HepG2 (cell line): ENCODE measurements around the gene HYAL2. TPM values are rescaled to one million over a fixed set of nuclear protein-coding genes. Genes with fewer than 3 reads are reported as not detected.
A peak's percentile ranks its signal among the peaks of the same experiment; 100 is the strongest.

Source experiments
- ATAC-seq: fragments of 200-7000 bp; cut with Tn5 transposase; 3 replicates; pipeline ENCODE4 v1.9.1; 2020; ENCODE audit warnings: mild to moderate bottlenecking, moderate library complexity
- BruUV-seq: library from RNA; stranded (reverse); fragments of 400-500 nt; replicated peaks from 2 replicates; lab custom pipeline; 2021; lab: Mats Ljungman, UMichigan
- CTCF ChIA-PET: fragments of 300-600 bp; formaldehyde crosslinking; extraction: SDS; loops from one replicate; lab custom pipeline; 2021; ENCODE audit warnings: low total read pairs, inconsistent platforms, low intra/inter-chr PET ratio; lab: Yijun Ruan, JAX
- POLR2A ChIA-PET: fragments of 350-600 bp; sonication (Branson Sonifier 250); formaldehyde crosslinking; loops from one replicate; lab custom pipeline; 2020; ENCODE audit warnings: antibody characterized with exemption, inconsistent platforms; lab: Yijun Ruan, JAX
- DNase-seq: peaks from one replicate; pipeline ENCODE4 v3.0.0-alpha.2; 2015; ENCODE audit warnings: low spot score
- FAIRE-seq: peaks from 3 replicates; lab custom pipeline; 2011; peaks lifted over from hg19 to GRCh38; lab: Jason Lieb, UNC
- H2AFZ ChIP-seq: one replicate; pipeline ENCODE4 v1.6.1; 2011; ENCODE audit warnings: low read length, inconsistent platforms
- H3K27ac ChIP-seq: fragments of 300-600 bp; 3 replicates; pipeline ENCODE4 v1.8.0; 2011; ENCODE audit warnings: mixed run types, mild to moderate bottlenecking, mixed read lengths, low read length, inconsistent platforms; ENCODE audit not compliant: insufficient read depth; ENCODE audit errors: extremely low read length
- H3K27me3 ChIP-seq, 2 experiments: fragments of 200-600 bp in 1 of 2; 2 replicates in 1 of 2; 3 replicates in 1 of 2; pipeline versions ENCODE4 v1.6.0 to v1.8.0; 2011; ENCODE audit warnings: low read length in 2 of 2, mild to moderate bottlenecking in 2 of 2, moderate library complexity in 2 of 2, inconsistent platforms in 1 of 2; ENCODE audit not compliant: insufficient read depth in 2 of 2, control insufficient read depth in 1 of 2
- H3K36me3 ChIP-seq, 2 experiments: fragments of 200-600 bp in 1 of 2; replicated peaks in 1 of 2; 2 replicates in 1 of 2; 3 replicates in 1 of 2; pipeline versions ENCODE4 v1.5.1 to v1.8.0; 2011; ENCODE audit warnings: low read length in 2 of 2, inconsistent platforms in 1 of 2; ENCODE audit not compliant: insufficient read depth in 2 of 2, control insufficient read depth in 1 of 2
- H3K4me1 ChIP-seq: 2 replicates; pipeline ENCODE4 v1.5.1; 2012; ENCODE audit warnings: low read length, inconsistent platforms; ENCODE audit not compliant: insufficient read depth
- H3K4me2 ChIP-seq: 2 replicates; pipeline ENCODE4 v1.6.0; 2011; ENCODE audit warnings: low read depth, low read length, inconsistent platforms
- H3K4me3 ChIP-seq, 3 experiments: fragments of 200-600 bp in 1 of 3; sonication (generic), shearing (Covaris generic) in 1 of 3; replicated peaks in 1 of 3; 2 replicates each; pipeline ENCODE4 v1.5.1; 2011 to 2016; ENCODE audit warnings: low read length in 3 of 3, inconsistent platforms in 2 of 3, low read depth in 2 of 3, mild to moderate bottlenecking in 2 of 3, control low read depth in 1 of 3, mixed read lengths in 1 of 3; ENCODE audit not compliant: insufficient read depth in 1 of 3
- H3K79me2 ChIP-seq: one replicate; pipeline ENCODE4 v1.6.1; 2011; ENCODE audit warnings: low read length, inconsistent platforms; ENCODE audit not compliant: insufficient read depth
- H3K9ac ChIP-seq: 2 replicates; pipeline ENCODE4 v1.6.0; 2011; ENCODE audit warnings: mild to moderate bottlenecking, low read depth, low read length, inconsistent platforms; ENCODE audit not compliant: insufficient read depth
- H3K9me3 ChIP-seq: 2 replicates; pipeline ENCODE4 v1.5.1; 2012; ENCODE audit warnings: mild to moderate bottlenecking, low read length
- H4K20me1 ChIP-seq: 2 replicates; pipeline ENCODE4 v1.6.0; 2011; ENCODE audit warnings: inconsistent platforms, mild to moderate bottlenecking, low read length, moderate library complexity; ENCODE audit not compliant: insufficient read depth
- CHCHD3 ChIP-seq: sonication (generic); formaldehyde crosslinking; IDR thresholded peaks from 2 replicates; pipeline ENCODE4 v1.8.0; 2022; ENCODE audit warnings: mild to moderate bottlenecking, missing genetic modification reagents, moderate library complexity
- CHD4 ChIP-seq: fragments of 200-600 bp; sonication (generic); IDR thresholded peaks from 2 replicates; pipeline ENCODE4 v1.7.0; 2017; ENCODE audit warnings: mild to moderate bottlenecking, low read length, borderline replicate concordance
- DR1 ChIP-seq: sonication (generic); formaldehyde crosslinking; IDR thresholded peaks from 2 replicates; pipeline ENCODE4 v1.8.0; 2021; ENCODE audit warnings: mild to moderate bottlenecking, missing genetic modification reagents, inconsistent platforms
- ESRRA ChIP-seq: sonication (generic); formaldehyde crosslinking; IDR thresholded peaks from 2 replicates; pipeline ENCODE4 v1.5.1; 2020; ENCODE audit warnings: mild to moderate bottlenecking, low read depth, missing genetic modification reagents
- GZF1 ChIP-seq: sonication (generic); formaldehyde crosslinking; IDR thresholded peaks from 2 replicates; pipeline ENCODE4 v1.5.1; 2020; ENCODE audit warnings: mild to moderate bottlenecking, missing genetic modification reagents
- KDM5B ChIP-seq: sonication (generic); formaldehyde crosslinking; IDR thresholded peaks from 2 replicates; pipeline ENCODE4 v1.4.0; 2020; ENCODE audit warnings: missing genetic modification reagents, mild to moderate bottlenecking, borderline replicate concordance
- MAZ ChIP-seq, 2 experiments: sonication (generic) in 1 of 2; formaldehyde crosslinking in 1 of 2; IDR thresholded peaks; 2 replicates each; pipeline versions ENCODE4 v1.5.0 to v1.6.1; 2012 to 2020; ENCODE audit warnings: low read depth in 2 of 2, mild to moderate bottlenecking in 2 of 2, borderline replicate concordance in 1 of 2, improper control_type of control experiment in 1 of 2, low read length in 1 of 2, missing genetic modification reagents in 1 of 2, moderate library complexity in 1 of 2
- MTA1 ChIP-seq: sonication (generic); formaldehyde crosslinking; IDR thresholded peaks from 2 replicates; pipeline ENCODE4 v1.4.0; 2020; ENCODE audit warnings: missing genetic modification reagents, mild to moderate bottlenecking, borderline replicate concordance
- NFE2L1 ChIP-seq: sonication (generic); formaldehyde crosslinking; IDR thresholded peaks from 2 replicates; pipeline ENCODE4 v1.4.0; 2020; ENCODE audit warnings: missing genetic modification reagents, mild to moderate bottlenecking, borderline replicate concordance
- PHF5A ChIP-seq: IDR thresholded peaks from one replicate; pipeline ENCODE4 v1.6.1; 2018; ENCODE audit warnings: low read depth, missing genetic modification reagents; ENCODE audit not compliant: unreplicated experiment
- RAD51 ChIP-seq: fragments of 450-650 bp; IDR thresholded peaks from 2 replicates; pipeline ENCODE4 v1.6.1; 2016; ENCODE audit warnings: borderline replicate concordance
- RXRB ChIP-seq: IDR thresholded peaks from 2 replicates; pipeline ENCODE4 v1.6.1; 2016; ENCODE audit warnings: borderline replicate concordance, missing genetic modification reagents, missing compliant biosample characterization
- ZNF331 ChIP-seq: sonication (generic); formaldehyde crosslinking; IDR thresholded peaks from 2 replicates; pipeline ENCODE4 v1.4.0; 2020; ENCODE audit warnings: missing genetic modification reagents
- ZNF501 ChIP-seq: sonication (generic); formaldehyde crosslinking; IDR thresholded peaks from 2 replicates; pipeline ENCODE4 v1.5.1; 2020; ENCODE audit warnings: mild to moderate bottlenecking, moderate library complexity, missing genetic modification reagents
- WGBS: methylation state at CpG from one replicate; pipeline ENCODE4 v1.1.6; 2017; ENCODE audit warnings: low lambda C conversion rate; 5-methylcytosine and 5-hydroxymethylcytosine counted together
- in situ Hi-C: cut with HindIII; loops from 2 replicates; pipeline ENCODE4 v1.10.0; 2017; ENCODE audit warnings: low pct_unique_long_range_greater_than_20kb; ENCODE audit not compliant: extremely low pct_ligation_motif_present
- intact Hi-C: fragments of 100-400 bp; cut with micrococcal nuclease; formaldehyde crosslinking; loops from one replicate; pipeline ENCODE4 v1.10.0; 2022; ENCODE audit not compliant: unreplicated experiment
- polyA plus RNA-seq, 8 experiments: library from polyadenylated mRNA; depleted of rRNA in 3 of 8; stranded (reverse) in 7 of 8; unstranded in 1 of 8; fragments of >200 nt; fragmentation: Illumina TruSeq in 4 of 8; extraction: Trizol in 4 of 8; gene quantifications; 2 replicates each; pipeline versions ENCODE4 v1.2.1 to v1.2.3, GENCODE V29; 2011 to 2016; ENCODE audit warnings: low read depth in 4 of 8, missing spikeins in 1 of 8, mixed read lengths in 1 of 8; ENCODE audit not compliant: insufficient read depth in 1 of 8
- total RNA-seq, 5 experiments: library from RNA; depleted of rRNA; stranded (reverse); fragments of >200 nt; fragmentation: Illumina TruSeq; extraction: Trizol; gene quantifications; 2 replicates each; pipeline ENCODE4 v1.2.3, GENCODE V29; 2016; ENCODE audit warnings: low read depth in 1 of 5
- TF ChIP-seq, protein P1 (sequence below): sonication (generic); formaldehyde crosslinking; IDR thresholded peaks from 2 replicates; pipeline ENCODE4 v1.4.0; 2020; ENCODE audit warnings: missing genetic modification reagents
- TF ChIP-seq, protein P2 (sequence below): sonication (generic); formaldehyde crosslinking; IDR thresholded peaks from 2 replicates; pipeline ENCODE4 v1.5.1; 2020; ENCODE audit warnings: missing genetic modification reagents, mild to moderate bottlenecking, borderline replicate concordance
- TF ChIP-seq, protein P3 (sequence below): IDR thresholded peaks from 2 replicates; pipeline ENCODE4 v1.6.1; 2016; ENCODE audit warnings: low read depth, control low read depth

The HYAL2 gene
- total and polyA plus RNA-seq, 2 of the 13 experiments (the other 11 are each of a cell fraction or from before 2014, with no cell fraction given): 76.2 to 102 TPM

DNA sequence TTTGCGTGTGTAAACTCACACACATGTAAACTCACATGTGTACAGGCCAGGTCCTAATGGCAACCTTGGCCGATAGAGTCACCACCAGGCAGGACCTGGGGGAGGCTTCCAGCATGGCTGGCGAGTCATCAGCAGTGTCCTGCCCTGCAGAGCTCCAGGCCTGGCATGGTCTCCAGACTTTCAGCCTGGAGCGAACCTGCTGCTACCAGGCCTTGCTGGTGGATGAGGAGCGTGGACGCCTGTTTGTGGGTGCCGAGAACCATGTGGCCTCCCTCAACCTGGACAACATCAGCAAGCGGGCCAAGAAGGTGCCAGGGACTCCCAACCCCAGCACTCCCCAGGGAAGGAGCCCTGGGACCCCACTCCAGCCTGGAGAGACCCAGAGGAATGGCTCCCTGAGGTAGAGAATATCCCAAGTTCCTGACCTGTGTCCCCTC lies 52.5 kb downstream of the HYAL2 start (continued):
- TF ChIP-seq, protein P1, sequence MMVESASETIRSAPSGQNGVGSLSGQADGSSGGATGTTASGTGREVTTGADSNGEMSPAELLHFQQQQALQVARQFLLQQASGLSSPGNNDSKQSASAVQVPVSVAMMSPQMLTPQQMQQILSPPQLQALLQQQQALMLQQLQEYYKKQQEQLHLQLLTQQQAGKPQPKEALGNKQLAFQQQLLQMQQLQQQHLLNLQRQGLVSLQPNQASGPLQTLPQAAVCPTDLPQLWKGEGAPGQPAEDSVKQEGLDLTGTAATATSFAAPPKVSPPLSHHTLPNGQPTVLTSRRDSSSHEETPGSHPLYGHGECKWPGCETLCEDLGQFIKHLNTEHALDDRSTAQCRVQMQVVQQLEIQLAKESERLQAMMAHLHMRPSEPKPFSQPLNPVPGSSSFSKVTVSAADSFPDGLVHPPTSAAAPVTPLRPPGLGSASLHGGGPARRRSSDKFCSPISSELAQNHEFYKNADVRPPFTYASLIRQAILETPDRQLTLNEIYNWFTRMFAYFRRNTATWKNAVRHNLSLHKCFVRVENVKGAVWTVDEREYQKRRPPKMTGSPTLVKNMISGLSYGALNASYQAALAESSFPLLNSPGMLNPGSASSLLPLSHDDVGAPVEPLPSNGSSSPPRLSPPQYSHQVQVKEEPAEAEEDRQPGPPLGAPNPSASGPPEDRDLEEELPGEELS (CRISPR knock-in tag): 0 out of 2 replicates have a peak, but pooled peaks have one; percentile 27
- TF ChIP-seq CHD4: no peak
- TF ChIP-seq NFE2L1 (CRISPR knock-in tag): no peak
- TF ChIP-seq DR1 (CRISPR knock-in tag): no peak
- no peak for TF ChIP-seq RAD51
- no peak for TF ChIP-seq ESRRA
- no peak for TF ChIP-seq RXRB (CRISPR knock-in tag)
- no peak for TF ChIP-seq PHF5A (CRISPR knock-in tag)
- TF ChIP-seq, all 625 proteins: peak for 38

DNA sequence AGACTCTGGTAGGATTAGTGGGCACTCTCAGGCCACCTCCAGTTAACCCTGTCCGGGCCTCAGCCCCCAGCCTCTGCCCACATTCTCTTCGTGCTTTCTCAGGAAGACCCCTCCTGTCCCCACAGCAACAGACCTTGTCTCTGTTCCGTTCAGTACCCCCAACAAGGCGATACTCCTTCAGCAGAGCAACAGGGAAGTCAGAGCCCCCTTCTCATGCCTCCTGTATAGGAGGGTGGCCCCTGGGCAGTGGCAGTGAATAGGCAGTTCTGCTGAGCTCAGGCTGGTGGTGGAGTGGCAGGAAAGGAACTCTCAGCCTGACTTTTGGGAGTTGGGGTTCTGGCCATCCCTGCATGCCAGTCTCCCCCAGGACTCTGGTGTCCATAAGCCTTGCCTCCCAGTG lies 53.1 kb downstream of the HYAL2 start:
- H3K27me3 ChIP-seq: no peaks in the 10 kb centered on the region; a peak in 1 of 5 replicates
- peak overlapping the region; percentile 98 for H3K4me2 ChIP-seq
- H2AFZ ChIP-seq: no peak overlapping the region
- in situ Hi-C loops: no loop called here
- DNase-seq (no peak), FAIRE-seq (no peak), ATAC-seq (no peak)
- H3K9me3 ChIP-seq: no peaks in the 10 kb centered on the region
- no peaks in the 10 kb centered on the region; the same call in 1 of the 2 replicates for H4K20me1 ChIP-seq
- peaks cover 33% of the 10 kb centered on the region for H3K79me2 ChIP-seq
- no TSS peak for BruUV-seq
- H3K4me1 ChIP-seq: peaks cover 88% of the 10 kb centered on the region
- intact Hi-C loops: no loop called here
- H3K9ac ChIP-seq: peak overlapping the region; percentile 94
- H3K4me3 ChIP-seq: peak overlapping the region; percentile 71 to 88 (median 83)
- POLR2A ChIA-PET: interaction anchor here (1.0 to 5.5 kb wide), 13 partner anchors 8 to 74 kb away, joined by 3 to 155 read pairs (median 8); partner anchors contain the start of genes GNAI2, HYAL2, HYAL3 and LSMEM2
- peak overlapping the region; percentile 88 for H3K27ac ChIP-seq
- WGBS: 0% methylated on average over 4 of the region's 4 CpGs
- CTCF ChIA-PET: interaction anchor here (1.2 kb wide), 1 partner anchor 9 kb away, joined by 3 read pairs; no protein-coding TSS in a partner anchor
- peaks cover 0 to 8% of the 10 kb centered on the region in 2 experiments; a peak in 3 of 5 replicates for H3K36me3 ChIP-seq
- no peak for TF ChIP-seq GZF1 (CRISPR knock-in tag)
- TF ChIP-seq, protein P2, sequence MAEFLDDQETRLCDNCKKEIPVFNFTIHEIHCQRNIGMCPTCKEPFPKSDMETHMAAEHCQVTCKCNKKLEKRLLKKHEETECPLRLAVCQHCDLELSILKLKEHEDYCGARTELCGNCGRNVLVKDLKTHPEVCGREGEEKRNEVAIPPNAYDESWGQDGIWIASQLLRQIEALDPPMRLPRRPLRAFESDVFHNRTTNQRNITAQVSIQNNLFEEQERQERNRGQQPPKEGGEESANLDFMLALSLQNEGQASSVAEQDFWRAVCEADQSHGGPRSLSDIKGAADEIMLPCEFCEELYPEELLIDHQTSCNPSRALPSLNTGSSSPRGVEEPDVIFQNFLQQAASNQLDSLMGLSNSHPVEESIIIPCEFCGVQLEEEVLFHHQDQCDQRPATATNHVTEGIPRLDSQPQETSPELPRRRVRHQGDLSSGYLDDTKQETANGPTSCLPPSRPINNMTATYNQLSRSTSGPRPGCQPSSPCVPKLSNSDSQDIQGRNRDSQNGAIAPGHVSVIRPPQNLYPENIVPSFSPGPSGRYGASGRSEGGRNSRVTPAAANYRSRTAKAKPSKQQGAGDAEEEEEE (CRISPR knock-in tag): no peak
- TF ChIP-seq, protein P3, sequence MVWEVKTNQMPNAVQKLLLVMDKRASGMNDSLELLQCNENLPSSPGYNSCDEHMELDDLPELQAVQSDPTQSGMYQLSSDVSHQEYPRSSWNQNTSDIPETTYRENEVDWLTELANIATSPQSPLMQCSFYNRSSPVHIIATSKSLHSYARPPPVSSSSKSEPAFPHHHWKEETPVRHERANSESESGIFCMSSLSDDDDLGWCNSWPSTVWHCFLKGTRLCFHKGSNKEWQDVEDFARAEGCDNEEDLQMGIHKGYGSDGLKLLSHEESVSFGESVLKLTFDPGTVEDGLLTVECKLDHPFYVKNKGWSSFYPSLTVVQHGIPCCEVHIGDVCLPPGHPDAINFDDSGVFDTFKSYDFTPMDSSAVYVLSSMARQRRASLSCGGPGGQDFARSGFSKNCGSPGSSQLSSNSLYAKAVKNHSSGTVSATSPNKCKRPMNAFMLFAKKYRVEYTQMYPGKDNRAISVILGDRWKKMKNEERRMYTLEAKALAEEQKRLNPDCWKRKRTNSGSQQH: 0 out of 2 replicates have a peak, but pooled peaks have one; percentile 48
- no peak for TF ChIP-seq ZNF501 (CRISPR knock-in tag)
- TF ChIP-seq MAZ (IDR thresholded peaks at IDR 0.05; ENCODE audit: borderline replicate concordance, low read depth, low read length): no peak
- TF ChIP-seq MAZ (CRISPR knock-in tag; IDR thresholded peaks at IDR 0.05; ENCODE audit: low read depth): 0 out of 2 replicates have a peak, but pooled peaks have one; percentile 5
- no peak for TF ChIP-seq MTA1
- TF ChIP-seq CHCHD3 (CRISPR knock-in tag): 0 out of 2 replicates have a peak, but pooled peaks have one; percentile 41
- peak; percentile 5; the same call in 1 of the 2 replicates for TF ChIP-seq KDM5B (CRISPR knock-in tag)
- TF ChIP-seq ZNF331 (CRISPR knock-in tag): 0 out of 2 replicates have a peak, but pooled peaks have one; percentile 6
